CD4-positive, alpha-beta T cell (primary cell): ENCODE results near the gene MAGI1. TPM values are rescaled to one million over a fixed set of nuclear protein-coding genes. Genes with fewer than 3 reads are reported as not detected.

Source experiments
- ATAC-seq: fragments of 200-7000 bp; cut with Tn5 transposase; one replicate; pipeline ENCODE4 v1.10.0; 2022; ENCODE audit warnings: mild to moderate bottlenecking; ENCODE audit not compliant: poor library complexity
- CTCF ChIA-PET: fragments of 350-600 bp; sonication (Branson Sonifier 250); formaldehyde crosslinking; loops from one replicate; lab custom pipeline; 2021; ENCODE audit warnings: antibody characterized with exemption, inconsistent platforms; lab: Charles Lee
- POLR2A ChIA-PET: fragments of 350-600 bp; sonication (Branson Sonifier 250); formaldehyde crosslinking; loops from one replicate; lab custom pipeline; 2021; ENCODE audit warnings: antibody characterized with exemption, inconsistent platforms; lab: Charles Lee
- DNase-seq, 14 experiments: peaks; one replicate each; pipeline ENCODE4 v3.0.0-alpha.2; 2013 to 2020; ENCODE audit warnings: mixed read lengths in 2 of 14
- H3K27ac ChIP-seq, 2 donors: one replicate each; pipeline versions ENCODE4 v1.5.1 to v1.7.0; 2013; ENCODE audit warnings: low read length in 2 of 2, low read depth in 1 of 2, mild to moderate bottlenecking in 1 of 2
- H3K27me3 ChIP-seq, 2 experiments: 1 replicate in 1 of 2; 2 replicates in 1 of 2; pipeline versions ENCODE4 v1.6.1 to v1.7.0; 2013; ENCODE audit warnings: low read length in 2 of 2, control low read depth in 1 of 2, mild to moderate bottlenecking in 1 of 2, moderate library complexity in 1 of 2; ENCODE audit not compliant: insufficient read depth in 2 of 2, control insufficient read depth in 1 of 2
- H3K36me3 ChIP-seq: one replicate; pipeline ENCODE4 v1.6.1; 2013; ENCODE audit warnings: low read length, control low read depth; ENCODE audit not compliant: insufficient read depth
- H3K4me1 ChIP-seq: one replicate; pipeline ENCODE4 v1.6.1; 2013; ENCODE audit warnings: low read length, control low read depth; ENCODE audit not compliant: insufficient read depth
- H3K4me3 ChIP-seq: one replicate; pipeline ENCODE4 v1.5.1; 2013; ENCODE audit warnings: mild to moderate bottlenecking, low read length, moderate library complexity
- H3K9me3 ChIP-seq, 2 experiments: 1 replicate in 1 of 2; 2 replicates in 1 of 2; pipeline versions ENCODE4 v1.6.1 to v1.7.0; 2013; ENCODE audit warnings: low read length in 2 of 2, mild to moderate bottlenecking in 2 of 2, control low read depth in 1 of 2, moderate library complexity in 1 of 2; ENCODE audit not compliant: control insufficient read depth in 1 of 2, insufficient read depth in 1 of 2
- H3K27ac Mint-ChIP-seq: one replicate; pipeline ENCODE4 v1.8.0; 2020; ENCODE audit warnings: mixed read lengths
- H3K27me3 Mint-ChIP-seq: one replicate; pipeline ENCODE4 v1.8.0; 2021; ENCODE audit warnings: mixed read lengths
- H3K36me3 Mint-ChIP-seq: one replicate; pipeline ENCODE4 v1.8.0; 2021; ENCODE audit warnings: low read depth, mixed read lengths
- H3K4me1 Mint-ChIP-seq: one replicate; pipeline ENCODE4 v1.8.0; 2021; ENCODE audit warnings: low read depth, mixed read lengths
- H3K4me3 Mint-ChIP-seq: one replicate; pipeline ENCODE4 v1.8.0; 2020; ENCODE audit warnings: mild to moderate bottlenecking, mixed read lengths
- H3K9me3 Mint-ChIP-seq: one replicate; pipeline ENCODE4 v1.8.0; 2020; ENCODE audit warnings: mixed read lengths
- intact Hi-C, 2 experiments: fragments of 100-400 bp; cut with DNase I in 1 of 2; cut with micrococcal nuclease in 1 of 2; formaldehyde crosslinking; loops; one replicate each; pipeline versions ENCODE4 v1.15.1 to v1.9.0; 2023 to 2025; cut with DNase I, micrococcal nuclease
- total RNA-seq, 174 experiments: library from RNA in 2 of 174; stranded (reverse) in 2 of 174; gene quantifications; one replicate each; pipeline ENCODE4 v1.2.3 and lab custom pipeline; 2021 to 2026
- TF ChIP-seq, protein P1 (sequence below): fragments of 200-600 bp; IDR thresholded peaks from one replicate; pipeline ENCODE4 v1.8.0; 2022; ENCODE audit warnings: antibody characterized with exemption, mild to moderate bottlenecking

MAGI1 gene
- total RNA-seq, 2 experiments from 2014 or later: not detected

DNA sequence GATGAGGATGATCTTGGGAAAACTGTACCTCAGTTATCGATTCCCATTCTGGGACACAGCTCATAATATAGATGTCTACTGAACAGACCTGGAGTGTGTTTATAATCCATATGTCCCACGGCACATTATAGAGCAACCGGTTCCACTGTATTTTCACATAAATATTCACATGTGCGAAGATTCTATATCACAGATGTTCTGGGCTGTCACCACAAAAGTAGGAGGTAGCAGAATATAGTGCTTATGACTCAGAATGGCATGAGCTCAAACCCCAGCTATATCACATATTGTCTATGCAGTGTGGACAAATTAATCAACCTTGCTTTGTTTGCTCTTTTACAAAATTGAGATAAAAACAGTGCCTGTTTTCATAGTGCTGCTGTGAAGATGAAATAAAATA lies 710.6 kb downstream of the MAGI1 start:
- H3K4me1 Mint-ChIP-seq: no peaks in the 10 kb centered on the region
- Histone ChIP-seq H3K4me1 (no peaks in the 10 kb centered on the region), H3K4me3 (no peak overlapping the region), H3K36me3 (no peaks in the 10 kb centered on the region), H3K27me3 (no peaks in the 10 kb centered on the region), H3K27ac (no peak overlapping the region), H3K9me3 (no peaks in the 10 kb centered on the region)
- TF ChIP-seq, protein P1, sequence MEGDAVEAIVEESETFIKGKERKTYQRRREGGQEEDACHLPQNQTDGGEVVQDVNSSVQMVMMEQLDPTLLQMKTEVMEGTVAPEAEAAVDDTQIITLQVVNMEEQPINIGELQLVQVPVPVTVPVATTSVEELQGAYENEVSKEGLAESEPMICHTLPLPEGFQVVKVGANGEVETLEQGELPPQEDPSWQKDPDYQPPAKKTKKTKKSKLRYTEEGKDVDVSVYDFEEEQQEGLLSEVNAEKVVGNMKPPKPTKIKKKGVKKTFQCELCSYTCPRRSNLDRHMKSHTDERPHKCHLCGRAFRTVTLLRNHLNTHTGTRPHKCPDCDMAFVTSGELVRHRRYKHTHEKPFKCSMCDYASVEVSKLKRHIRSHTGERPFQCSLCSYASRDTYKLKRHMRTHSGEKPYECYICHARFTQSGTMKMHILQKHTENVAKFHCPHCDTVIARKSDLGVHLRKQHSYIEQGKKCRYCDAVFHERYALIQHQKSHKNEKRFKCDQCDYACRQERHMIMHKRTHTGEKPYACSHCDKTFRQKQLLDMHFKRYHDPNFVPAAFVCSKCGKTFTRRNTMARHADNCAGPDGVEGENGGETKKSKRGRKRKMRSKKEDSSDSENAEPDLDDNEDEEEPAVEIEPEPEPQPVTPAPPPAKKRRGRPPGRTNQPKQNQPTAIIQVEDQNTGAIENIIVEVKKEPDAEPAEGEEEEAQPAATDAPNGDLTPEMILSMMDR: no peak
- H3K27ac Mint-ChIP-seq: no peak overlapping the region
- no peak for DNase-seq
- no peaks in the 10 kb centered on the region for H3K27me3 Mint-ChIP-seq
- H3K9me3 Mint-ChIP-seq: peaks cover 3% of the 10 kb centered on the region
- no peaks in the 10 kb centered on the region for H3K36me3 Mint-ChIP-seq
- no peak overlapping the region for H3K4me3 Mint-ChIP-seq
- CTCF ChIA-PET: no interaction called here
- ATAC-seq: no peak
- POLR2A ChIA-PET: no interaction called here
- intact Hi-C loops: no loop called here

DNA sequence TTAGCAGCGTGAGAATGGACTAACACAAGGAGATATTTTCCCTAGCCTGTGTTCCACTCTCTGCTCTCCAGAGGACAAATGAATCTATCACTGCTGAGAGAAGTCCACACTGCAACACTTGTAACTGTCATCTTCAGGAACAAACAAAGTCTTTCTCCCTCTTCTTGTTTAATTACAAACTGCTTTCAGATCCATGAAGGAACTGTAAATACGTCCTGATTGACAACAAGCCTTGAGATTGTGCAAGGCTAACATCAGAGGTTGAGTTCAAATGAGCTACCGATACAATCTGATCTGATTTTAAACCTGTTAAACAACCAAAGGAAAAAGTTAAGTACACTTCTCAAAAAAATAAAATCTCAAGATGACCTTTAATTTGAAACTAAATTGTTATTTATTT lies 712.1 kb downstream of the MAGI1 start:
- Mint-ChIP-seq H3K4me3 (no peak overlapping the region), H3K27ac (no peak overlapping the region), H3K4me1 (no peaks in the 10 kb centered on the region), H3K36me3 (no peaks in the 10 kb centered on the region), H3K9me3 (peaks cover 3% of the 10 kb centered on the region), H3K27me3 (no peaks in the 10 kb centered on the region)
- Histone ChIP-seq H3K4me3 (no peak overlapping the region), H3K9me3 (peaks cover 0 to 4% of the 10 kb centered on the region in 2 experiments), H3K4me1 (no peaks in the 10 kb centered on the region), H3K27me3 (no peaks in the 10 kb centered on the region), H3K36me3 (no peaks in the 10 kb centered on the region), H3K27ac (no peak overlapping the region)
- TF ChIP-seq, protein P1: no peak
- ATAC-seq (no peak), DNase-seq (no peak)
- ChIA-PET POLR2A (no interaction called here), CTCF (no interaction called here)
- intact Hi-C loops: no loop called here

DNA sequence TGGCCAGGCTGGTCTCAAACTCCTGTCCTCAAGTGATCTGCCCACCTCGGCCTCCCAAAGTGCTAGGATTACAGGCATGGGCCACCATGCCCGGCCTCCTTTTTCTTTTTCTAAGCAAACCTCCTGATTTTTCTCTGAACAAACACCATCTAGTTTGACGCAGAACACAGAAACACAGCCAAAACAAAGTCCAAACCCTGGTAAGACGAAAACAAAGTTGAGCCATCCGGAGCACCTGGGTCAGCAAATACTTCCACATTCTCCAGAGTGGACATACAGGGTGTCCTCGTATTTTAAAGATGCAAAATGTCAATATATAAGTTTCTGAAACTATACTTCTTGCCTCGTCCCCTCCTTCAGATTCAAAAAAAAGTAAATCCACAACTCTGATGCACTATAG lies 715.8 kb downstream of the MAGI1 start:
- CTCF ChIA-PET: no interaction called here
- intact Hi-C loops: no loop called here
- no peak overlapping the region for H3K4me3 Mint-ChIP-seq

More for the DNA sequence above, 715.8 kb downstream of the MAGI1 start:
- Histone ChIP-seq H3K4me1 (no peaks in the 10 kb centered on the region), H3K27ac (no peak overlapping the region), H3K27me3 (no peaks in the 10 kb centered on the region), H3K36me3 (no peaks in the 10 kb centered on the region), H3K9me3 (peaks cover 0 to 4% of the 10 kb centered on the region in 2 experiments), H3K4me3 (no peak overlapping the region)
- ATAC-seq (no peak), DNase-seq (no peak)
- TF ChIP-seq, protein P1: no peak
- Mint-ChIP-seq H3K9me3 (peaks cover 6% of the 10 kb centered on the region), H3K36me3 (no peaks in the 10 kb centered on the region), H3K4me1 (no peaks in the 10 kb centered on the region), H3K27me3 (no peaks in the 10 kb centered on the region), H3K27ac (no peak overlapping the region)
- POLR2A ChIA-PET: no interaction called here
